Gastroesophageal sphincter (tissue), 4 donors: Measurements from ENCODE around the gene MCRIP2. TPM values are rescaled to one million over a fixed set of nuclear protein-coding genes. Genes with fewer than 3 reads are reported as not detected.

Experiments
- ATAC-seq: fragments of 150-250 bp; one replicate; pipeline ENCODE4 v1.9.1; 2016; ENCODE audit warnings: mild to moderate bottlenecking, moderate library complexity
- H3K27ac ChIP-seq, 4 donors: fragments of 200-600 bp; sonication (generic) in 3 of 4; 1 replicate in 3 of 4; 2 replicates in 1 of 4; pipeline ENCODE4 v1.5.1; 2016 to 2019
- H3K27me3 ChIP-seq: fragments of 200-600 bp; sonication (generic); one replicate; pipeline ENCODE4 v1.5.1; 2019
- H3K36me3 ChIP-seq, 2 donors: fragments of 200-600 bp; sonication (generic); one replicate each; pipeline ENCODE4 v1.5.1; 2019; ENCODE audit warnings: control low read depth in 1 of 2
- H3K4me1 ChIP-seq, 3 donors: fragments of 200-600 bp; sonication (generic); 1 replicate in 2 of 3; 2 replicates in 1 of 3; pipeline ENCODE4 v1.5.1; 2016 to 2019; ENCODE audit warnings: control low read depth in 2 of 3
- H3K4me3 ChIP-seq, 2 donors: fragments of 200-600 bp; sonication (generic); one replicate each; pipeline ENCODE4 v1.5.1; 2019; ENCODE audit warnings: mild to moderate bottlenecking in 1 of 2, moderate library complexity in 1 of 2
- H3K9me3 ChIP-seq, 3 donors: fragments of 200-600 bp; sonication (generic); one replicate each; pipeline ENCODE4 v1.5.1; 2017 to 2019; ENCODE audit warnings: control low read depth in 2 of 3
- CTCF ChIP-seq, 4 experiments: fragments of 200-600 bp in 2 of 4; fragments of 450-650 bp in 2 of 4; sonication (generic) in 1 of 4; IDR thresholded peaks; one replicate each; pipeline ENCODE4 v1.5.1; 2017 to 2019; ENCODE audit warnings: antibody characterized with exemption in 4 of 4, mild to moderate bottlenecking in 2 of 4, moderate library complexity in 2 of 4
- EP300 ChIP-seq: sonication (generic); formaldehyde crosslinking; IDR thresholded peaks from one replicate; pipeline ENCODE4 v1.6.1; 2017; ENCODE audit warnings: antibody characterized with exemption, mild to moderate bottlenecking
- POLR2A ChIP-seq, 2 donors: fragments of 450-650 bp; IDR thresholded peaks; one replicate each; pipeline ENCODE4 v1.6.1; 2017; ENCODE audit warnings: antibody characterized with exemption in 2 of 2, mild to moderate bottlenecking in 2 of 2, moderate library complexity in 1 of 2
- POLR2AphosphoS5 ChIP-seq: sonication (generic); formaldehyde crosslinking; IDR thresholded peaks from one replicate; pipeline ENCODE4 v1.6.1; 2017; ENCODE audit warnings: antibody characterized with exemption
- WGBS, 2 donors: methylation state at CpG; one replicate each; pipeline ENCODE4 v1.1.5; 2018; ENCODE audit warnings: low coverage in 1 of 2; 5-methylcytosine and 5-hydroxymethylcytosine counted together
- total RNA-seq, 4 donors: library from RNA; depleted of rRNA; stranded (reverse); fragments of >200 nt; gene quantifications; one replicate each; pipeline ENCODE4 v1.1.0, GENCODE V29; 2016

Gene MCRIP2
- total RNA-seq, 4 donors from 2014 or later = 25.4 to 70.0 (median 51.9) TPM

- H3K27ac ChIP-seq = peak overlapping the region in 3 of 4 donors; percentile 45 to 55 (median 50)
- no peak for TF ChIP-seq CTCF (IDR thresholded peaks at IDR 0.05)
- TF ChIP-seq POLR2A (IDR thresholded peaks at IDR 0.05) = no peak
- TF ChIP-seq POLR2AphosphoS5 = no peak
- no peak for TF ChIP-seq EP300
- peaks cover 0 to 13% (median 0%) of the 10 kb centered on the region in 3 donors for H3K4me1 ChIP-seq
- WGBS, 2 donors = 71 to 80% methylated on average over 1 to 5 of the region's 21 CpGs
- no peaks in the 10 kb centered on the region for H3K27me3 ChIP-seq
- peaks cover 0 to 44% of the 10 kb centered on the region in 2 donors for H3K36me3 ChIP-seq
- H3K9me3 ChIP-seq = no peaks in the 10 kb centered on the region
- ATAC-seq = no peak
- H3K4me3 ChIP-seq = no peak overlapping the region
Observed at GRCh38 chr16:621526-622105, 20.0 kb upstream of the MCRIP2 start.

- Histone ChIP-seq H3K9me3 (no peaks in the 10 kb centered on the region), H3K4me3 (no peak overlapping the region), H3K27me3 (no peaks in the 10 kb centered on the region), H3K27ac (peak overlapping the region in 2 of 4 donors; percentile 50 to 55), H3K36me3 (peaks cover 0 to 44% of the 10 kb centered on the region in 2 donors), H3K4me1 (peaks cover 0 to 13% (median 0%) of the 10 kb centered on the region in 3 donors)
- 89 to 100% methylated on average over 3 to 5 of the region's 17 CpGs for WGBS, 2 donors
- no peak for ATAC-seq
- TF ChIP-seq CTCF (IDR thresholded peaks at IDR 0.05) = no peak
- TF ChIP-seq POLR2A (IDR thresholded peaks at IDR 0.05) = no peak
- TF ChIP-seq POLR2AphosphoS5 = no peak
- TF ChIP-seq EP300 = no peak
Observed at GRCh38 chr16:622920-623280, 18.7 kb upstream of the MCRIP2 start.

GRCh38 chr16:624526-625070, 17.0 kb upstream of the MCRIP2 start:
- Histone ChIP-seq H3K36me3 (peaks cover 0 to 50% of the 10 kb centered on the region in 2 donors), H3K9me3 (no peaks in the 10 kb centered on the region)

GRCh38 chr16:625117-625976, 16.3 kb upstream of the MCRIP2 start:
- Histone ChIP-seq H3K36me3 (peaks cover 0 to 50% of the 10 kb centered on the region in 2 donors), H3K27me3 (no peaks in the 10 kb centered on the region), H3K4me3 (no peak overlapping the region), H3K9me3 (no peaks in the 10 kb centered on the region), H3K4me1 (peaks cover 0 to 22% (median 8%) of the 10 kb centered on the region in 3 donors), H3K27ac (no peak overlapping the region)
- TF ChIP-seq CTCF (IDR thresholded peaks at IDR 0.05) = no peak
- TF ChIP-seq EP300 = no peak
- TF ChIP-seq POLR2AphosphoS5 = no peak
- TF ChIP-seq POLR2A (IDR thresholded peaks at IDR 0.05) = no peak
- no peak for ATAC-seq
- WGBS, 2 donors = no CpG with 5 or more reads among the region's 37 CpGs

More at GRCh38 chr16:624526-625070, 17.0 kb upstream of the MCRIP2 start:
- Histone ChIP-seq H3K27me3 (no peaks in the 10 kb centered on the region), H3K4me1 (peaks cover 0 to 15% (median under 1%) of the 10 kb centered on the region in 3 donors), H3K27ac (no peak overlapping the region), H3K4me3 (no peak overlapping the region)
- TF ChIP-seq POLR2AphosphoS5 (no peak), POLR2A (IDR thresholded peaks at IDR 0.05) (no peak), EP300 (no peak), CTCF (IDR thresholded peaks at IDR 0.05) (no peak)
- ATAC-seq = no peak
- no CpG with 5 or more reads among the region's 10 CpGs for WGBS, 2 donors
